ENCODE data around the gene CDK6.

Gene CDK6

DNA sequence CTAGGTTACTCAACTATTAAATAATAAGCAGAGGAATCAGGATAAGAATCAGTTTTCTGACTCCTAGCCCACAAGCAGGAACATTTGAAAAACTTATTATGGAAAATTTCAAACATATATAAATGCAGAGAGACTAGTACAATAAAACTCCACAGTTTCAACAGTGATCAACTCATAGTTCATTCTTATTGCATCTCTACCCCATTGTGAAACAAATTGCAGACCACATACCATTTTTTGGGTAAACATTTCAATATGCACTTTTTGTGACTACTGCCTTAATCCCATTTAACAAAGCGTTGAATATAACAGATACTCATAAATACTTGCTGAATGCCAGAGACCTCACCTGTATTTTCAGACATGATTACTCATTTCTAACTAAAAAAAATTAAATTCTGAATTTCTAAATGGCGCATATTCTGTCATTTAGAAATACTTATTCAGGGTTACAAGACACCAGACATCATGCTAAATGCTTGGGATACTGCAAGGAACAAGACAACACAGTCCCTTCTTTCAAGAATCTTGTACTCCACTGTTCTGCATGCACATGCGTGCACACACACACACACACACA is 11.4 kb downstream of the CDK6 start:
- no peak for DNase-seq

DNA sequence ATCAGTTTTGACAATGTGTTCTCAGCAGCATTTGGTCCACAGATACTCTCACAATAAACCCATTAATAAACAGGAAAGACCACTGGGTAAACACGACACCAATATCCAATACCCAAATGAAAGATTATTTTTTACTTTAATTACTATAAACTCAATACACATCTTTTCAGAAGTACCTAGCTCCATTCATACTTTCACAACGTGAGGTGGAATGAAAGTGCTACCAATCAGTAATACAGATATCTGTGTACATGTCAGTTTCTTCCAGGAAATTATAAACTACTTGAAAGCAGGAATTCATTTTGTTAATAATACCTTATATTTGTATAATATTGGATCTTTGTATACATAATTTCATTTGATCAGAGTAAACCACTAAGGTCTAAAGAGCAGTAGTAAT is 11.9 kb downstream of the CDK6 start:
- DNase-seq: no peak

- DNase-seq: no peak
Measured at GRCh38 chr7:92823042-92823441, 13.3 kb downstream of the CDK6 start.

- DNase-seq: no peak
Measured at GRCh38 chr7:92820191-92820590, 16.2 kb downstream of the CDK6 start.

GRCh38 chr7:92817398-92817797 is 19.0 kb downstream of the CDK6 start:
- no peak for DNase-seq

DNA sequence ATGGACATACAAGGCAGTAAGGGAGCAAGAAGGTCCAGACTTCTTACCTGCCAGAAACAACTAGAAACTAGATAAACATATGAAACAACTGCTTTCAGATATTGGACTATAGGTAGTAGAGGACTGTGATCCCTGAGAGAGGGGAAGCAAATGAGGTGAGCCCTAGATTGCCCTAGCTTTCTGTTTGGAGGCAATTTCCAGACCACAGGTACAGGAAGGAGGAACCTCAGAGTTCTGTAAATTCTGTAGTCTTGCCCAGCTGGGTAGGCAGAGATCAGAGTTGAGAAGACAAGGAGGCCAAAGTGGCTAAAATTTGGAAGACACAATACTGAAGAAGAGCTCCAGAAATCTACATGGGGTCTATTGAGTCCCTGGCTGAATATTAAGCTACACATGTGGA is 21.0 kb downstream of the CDK6 start:
- no peak for DNase-seq

DNA sequence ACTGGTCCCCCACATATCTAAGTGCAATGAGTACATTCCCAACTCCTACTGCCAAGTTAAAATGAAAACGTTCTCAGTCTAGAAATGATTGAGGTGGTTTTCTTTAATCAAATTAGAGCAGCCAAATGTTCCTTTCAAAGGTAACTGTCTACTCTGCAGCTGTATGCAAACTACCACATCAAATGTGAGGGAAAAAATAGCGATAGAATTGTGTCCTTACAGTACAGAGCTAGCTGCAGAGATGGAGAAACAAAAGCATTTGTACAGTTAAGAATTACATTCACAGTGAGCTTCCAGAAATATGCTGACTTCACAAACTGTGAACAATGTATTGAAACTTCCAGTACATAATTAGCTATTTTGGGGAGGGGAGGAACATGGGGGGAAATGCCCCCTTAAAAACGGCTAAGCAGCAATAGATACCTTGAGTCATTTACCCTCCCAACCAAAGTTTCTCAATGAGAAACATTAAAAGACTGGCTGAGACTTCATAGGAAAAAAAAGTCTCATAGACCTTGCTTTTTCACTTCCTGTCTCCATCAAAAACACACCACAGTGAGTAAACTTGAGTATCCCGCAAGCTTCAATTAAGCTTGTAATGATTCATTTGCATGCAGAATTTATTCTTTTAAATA is 22.9 kb downstream of the CDK6 start:
- no peak for DNase-seq

DNA sequence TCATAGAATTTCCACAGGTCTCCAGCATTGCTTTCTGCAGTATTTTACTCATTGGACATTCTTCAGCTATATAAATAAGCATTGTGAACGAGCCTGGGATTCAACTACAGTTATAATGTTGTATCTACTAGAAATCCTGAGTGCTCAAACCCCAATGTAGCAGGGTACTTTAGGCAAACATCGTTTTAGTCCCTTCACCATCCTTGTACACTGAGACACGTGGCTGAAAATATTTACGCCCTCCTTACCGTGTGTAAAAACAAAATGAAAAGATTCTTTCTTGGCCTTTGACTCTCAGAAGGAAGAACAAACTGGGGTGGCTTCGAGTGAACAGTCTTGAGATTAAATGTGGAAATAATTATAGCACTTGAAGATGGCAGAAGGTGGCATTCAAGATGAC is 25.2 kb downstream of the CDK6 start:
- DNase-seq: no peak

DNA sequence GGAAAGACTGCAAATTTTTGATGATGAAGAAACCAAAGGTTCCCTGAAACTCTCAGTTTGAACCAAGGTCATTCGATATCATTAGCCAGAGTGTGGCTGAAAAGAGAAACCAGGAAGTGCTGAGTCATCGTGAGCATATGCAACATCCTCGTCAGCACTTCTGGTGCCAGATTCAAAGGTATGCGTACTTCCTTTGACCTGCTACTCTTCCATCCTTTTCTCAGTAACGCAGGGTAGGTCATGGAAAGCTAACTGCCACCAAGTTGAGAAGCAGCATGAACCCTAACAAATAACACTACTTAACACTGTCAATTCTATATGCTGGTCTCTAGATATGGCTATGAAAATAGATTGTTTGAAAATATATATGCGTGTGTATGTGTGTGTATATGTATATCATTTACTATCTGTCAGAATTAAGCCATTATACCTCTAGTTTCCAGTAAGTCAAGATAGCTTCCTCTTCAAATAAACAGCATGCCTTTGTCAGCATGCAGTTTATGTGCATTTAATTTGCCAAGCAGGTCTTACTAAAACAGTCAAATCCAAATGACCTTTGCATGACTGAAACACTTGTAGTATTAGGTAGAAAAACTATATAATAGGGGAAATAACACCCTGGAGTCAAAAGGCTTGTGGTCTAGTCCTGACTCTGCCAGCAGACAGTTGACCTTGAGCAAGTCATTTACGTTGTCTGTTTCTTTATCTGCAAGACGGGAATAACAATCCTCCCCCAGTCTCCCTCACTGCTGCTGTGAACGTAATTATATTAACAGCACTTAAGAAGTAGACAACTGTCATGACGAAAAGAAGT is 26.4 kb downstream of the CDK6 start:
- no peak for DNase-seq

GRCh38 chr7:92809397-92809759 is 27.0 kb downstream of the CDK6 start:
- DNase-seq: no peak

- no peak for DNase-seq
Measured at GRCh38 chr7:92808635-92809034, 27.7 kb downstream of the CDK6 start.

GRCh38 chr7:92808006-92808405 is 28.4 kb downstream of the CDK6 start:
- DNase-seq: no peak

- DNase-seq: no peak
Measured at GRCh38 chr7:92806496-92806895, 29.9 kb downstream of the CDK6 start.

- DNase-seq: no peak
Measured at GRCh38 chr7:92802406-92802805, 34.0 kb downstream of the CDK6 start.

- no peak for DNase-seq
Measured at GRCh38 chr7:92799446-92800211, 36.7 kb downstream of the CDK6 start.

DNA sequence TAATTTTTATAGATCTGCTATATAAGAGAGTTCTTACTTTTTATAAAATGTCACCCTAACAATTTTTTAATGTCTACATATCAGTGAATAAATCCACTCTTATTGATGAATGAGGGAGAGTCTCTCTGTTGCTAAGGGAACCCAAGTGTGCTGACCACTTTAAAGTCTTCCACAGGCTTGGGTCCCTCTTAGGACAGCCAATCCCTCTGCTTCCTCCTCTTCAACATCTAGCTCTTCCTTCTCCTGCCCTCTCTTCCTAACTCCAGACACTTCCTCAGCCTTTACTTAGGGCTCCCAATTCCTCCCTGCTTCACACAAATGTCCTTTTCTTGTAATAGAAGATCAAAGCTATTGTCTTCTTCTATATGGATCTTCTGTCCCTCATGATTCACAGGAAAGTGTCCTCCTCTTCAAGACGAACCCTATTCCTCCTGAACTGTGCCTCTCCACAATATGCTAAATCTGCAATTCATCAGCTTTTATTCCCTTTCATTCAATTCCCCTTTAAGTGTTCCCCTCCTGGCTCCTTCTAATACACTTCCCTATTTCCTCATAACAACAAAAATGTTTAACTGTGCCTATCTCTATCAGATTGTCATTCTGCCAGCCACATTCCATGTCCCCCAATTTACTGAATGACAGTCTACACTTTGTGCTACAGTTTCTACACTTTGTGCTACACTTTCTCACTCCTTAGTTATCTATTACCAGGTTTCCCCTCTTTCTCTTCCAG is 37.7 kb downstream of the CDK6 start:
- no peak for DNase-seq

DNA sequence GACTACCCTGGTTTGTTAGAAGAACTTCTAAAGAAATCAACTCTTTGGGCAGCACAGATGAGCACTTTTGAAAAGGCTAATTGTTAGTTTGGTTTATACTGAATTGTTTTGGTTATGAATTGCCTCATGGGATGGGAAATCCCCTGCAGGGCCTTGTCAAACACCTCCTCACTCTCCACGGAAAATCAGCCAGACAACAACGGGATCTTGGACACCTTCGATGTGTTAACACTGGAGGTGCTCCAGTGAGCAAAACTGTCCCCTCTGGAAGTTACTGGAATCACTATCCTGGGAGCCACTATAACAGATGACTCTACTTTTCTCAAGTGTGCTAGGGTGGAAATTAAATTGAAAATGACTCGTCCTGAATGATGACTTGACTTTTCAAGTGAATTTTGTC is 38.7 kb downstream of the CDK6 start:
- no peak for DNase-seq

GRCh38 chr7:92797284-92797683 is 39.1 kb downstream of the CDK6 start:
- DNase-seq: no peak

DNA sequence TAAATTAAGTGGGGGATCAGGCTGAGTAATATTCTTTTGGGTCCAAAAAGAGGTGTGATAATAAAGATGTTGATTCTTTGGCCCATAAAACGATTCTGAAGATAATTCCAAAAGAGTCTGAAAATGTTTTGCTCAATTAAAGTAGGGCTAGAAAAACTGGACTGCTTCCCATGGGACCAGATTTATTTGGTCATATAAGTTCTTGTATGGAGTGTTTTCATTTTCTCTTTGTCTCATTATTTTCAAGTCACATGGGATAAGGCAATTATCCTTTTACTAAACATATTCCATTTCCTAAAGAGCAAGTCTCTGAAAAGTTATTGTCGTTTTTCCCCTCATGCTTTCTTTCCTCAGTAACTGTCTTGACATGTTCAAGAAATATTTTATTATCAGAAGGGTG is 41.5 kb downstream of the CDK6 start:
- no peak for DNase-seq

DNA sequence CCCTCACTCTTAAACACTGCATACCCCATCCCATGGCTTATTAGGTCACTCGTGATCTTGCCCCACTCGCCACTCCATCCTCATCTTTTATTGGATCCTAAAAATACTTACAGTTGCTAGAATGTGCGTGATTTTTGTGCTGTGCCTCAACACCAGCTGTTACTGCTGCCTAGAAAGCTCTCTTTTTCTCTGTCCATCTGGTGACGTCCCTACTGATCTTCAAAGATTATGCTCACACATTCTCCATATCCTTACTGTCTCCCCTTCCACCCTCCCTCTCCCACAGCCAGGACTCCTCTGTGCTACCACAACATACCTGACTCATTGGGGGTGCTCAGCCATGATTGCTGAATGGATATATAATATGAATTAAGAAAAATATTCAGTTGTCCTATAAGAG is 42.0 kb downstream of the CDK6 start:
- no peak for DNase-seq

DNA sequence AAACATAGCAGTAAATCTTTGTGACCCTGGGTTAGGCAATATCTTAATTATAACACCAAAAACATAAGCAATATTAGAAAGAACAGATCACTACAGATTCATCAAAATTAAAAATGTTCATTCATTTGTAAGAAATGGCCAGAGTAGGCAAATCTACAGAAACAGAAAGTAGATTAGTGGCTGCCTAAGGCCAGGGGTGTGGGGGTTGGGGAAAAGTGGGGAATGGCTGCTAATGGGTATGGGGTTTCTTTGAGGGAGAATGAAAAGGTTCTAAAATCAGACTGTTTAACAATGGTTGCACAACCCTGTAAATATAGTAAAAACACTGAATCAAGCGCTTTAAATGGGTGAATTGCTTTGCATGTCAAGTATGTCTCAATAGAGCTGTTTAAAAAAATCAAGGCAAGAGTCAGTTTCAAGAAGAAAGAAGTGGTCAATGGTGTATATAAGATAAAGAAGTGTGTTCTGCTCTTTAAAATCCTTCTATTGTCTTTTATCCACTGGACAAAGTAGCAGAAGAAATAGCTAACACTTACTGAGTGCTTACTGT is 42.6 kb downstream of the CDK6 start:
- no peak for DNase-seq

DNA sequence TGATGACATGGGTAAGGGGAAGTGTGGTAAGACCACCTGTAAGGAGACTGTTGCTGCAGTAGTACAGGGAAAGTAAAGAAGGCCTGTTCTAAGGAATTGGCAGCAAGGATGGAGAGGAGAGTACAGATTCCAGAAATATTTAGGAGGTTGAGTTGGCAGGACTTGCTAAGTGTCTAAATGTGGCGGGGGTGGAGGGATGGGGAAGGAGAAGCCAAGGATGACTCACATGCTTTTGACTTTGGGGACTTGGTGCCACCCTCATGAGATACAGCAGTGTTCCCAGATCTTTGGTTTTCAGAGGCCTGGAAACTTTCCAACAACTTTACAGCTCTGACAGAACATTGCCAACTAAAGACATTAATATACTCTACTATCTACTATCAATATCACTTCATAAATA is 45.4 kb downstream of the CDK6 start:
- no peak for DNase-seq
